Globus pallidus (tissue), 1 donor: ENCODE data around the gene PUM2.

ENCODE experiments used
- DNase-seq: peaks from one replicate; pipeline ENCODE4 v3.0.0-alpha.2; 2015; ENCODE audit warnings: low spot score

Gene PUM2

GRCh38 chr2:20198796-20199632 is 151.6 kb downstream of the PUM2 start:
- no peak for DNase-seq
